ENCODE data around the gene INSYN2B. TPM values are rescaled to one million over a fixed set of nuclear protein-coding genes. Genes with fewer than 3 reads are reported as not detected.

The INSYN2B gene
- total and polyA plus RNA-seq, 7 experiments from 2014 or later = 0.08 to 0.12 TPM; not detected in 5

DNA sequence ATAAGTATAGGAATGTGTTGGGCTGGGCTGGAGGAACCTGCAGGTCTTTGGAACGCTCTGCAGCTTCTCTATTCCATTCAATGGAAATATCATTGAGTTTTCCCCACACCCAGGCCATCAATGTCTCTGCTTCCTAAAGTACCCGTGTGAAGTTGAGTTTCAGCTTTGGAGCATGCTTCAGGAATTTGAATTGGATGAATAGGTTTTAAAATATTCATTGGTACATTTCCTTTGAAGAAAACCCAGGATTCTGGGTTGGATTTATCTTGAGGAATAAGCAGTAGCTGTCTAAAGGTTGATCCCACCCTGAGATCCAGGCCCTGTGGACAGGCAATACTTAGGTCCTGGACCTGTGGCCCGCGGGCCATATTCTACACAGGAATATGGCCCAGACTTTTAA lies 37.3 kb downstream of the INSYN2B start:
- no peak overlapping the region for H3K4me3 ChIP-seq (ENCODE audit: low read length)
- Mint-ChIP-seq H3K9me3 (no peaks in the 10 kb centered on the region), H3K36me3 (peaks cover 8 to 41% (median 15%) of the 10 kb centered on the region in 5 donors), H3K27me3 (no peaks in the 10 kb centered on the region), H3K4me3 (no peak overlapping the region), H3K4me1 (peaks cover under 1 to 21% (median 9%) of the 10 kb centered on the region in 7 donors), H3K27ac (no peak overlapping the region)
- ChIA-PET POLR2A (no interaction called here), CTCF (no interaction called here)
- no peak for DNase-seq
- no peaks in the 10 kb centered on the region for H3K27me3 ChIP-seq (ENCODE audit: control insufficient read depth in 2 of 2, insufficient read depth in 2 of 2, low read length in 2 of 2)
- intact Hi-C loops (cut with micrococcal nuclease) = no loop called here
- no peaks in the 10 kb centered on the region for H3K9me3 ChIP-seq (ENCODE audit: control insufficient read depth in 2 of 3, low read length in 3 of 3)
- peaks cover 0 to 11% (median 0%) of the 10 kb centered on the region in 3 experiments for H3K36me3 ChIP-seq (ENCODE audit: control insufficient read depth in 2 of 3, insufficient read depth in 3 of 3, low read length in 3 of 3)
- no peak for ATAC-seq
- H3K27ac ChIP-seq (ENCODE audit: low read depth, low read length) = no peak overlapping the region
- no peaks in the 10 kb centered on the region for H3K4me1 ChIP-seq (ENCODE audit: control insufficient read depth in 2 of 2, insufficient read depth in 2 of 2, low read length in 2 of 2)

- ChIA-PET CTCF (no interaction called here), POLR2A (no interaction called here)
- Mint-ChIP-seq H3K36me3 (peaks cover 7 to 39% (median 17%) of the 10 kb centered on the region in 5 donors), H3K9me3 (no peaks in the 10 kb centered on the region), H3K27me3 (no peaks in the 10 kb centered on the region), H3K4me1 (peaks cover 0 to 21% (median 11%) of the 10 kb centered on the region in 7 donors), H3K27ac (peak overlapping the region in 2 of 9 donors; percentile 15 to 59), H3K4me3 (no peak overlapping the region)
- no peaks in the 10 kb centered on the region for H3K9me3 ChIP-seq (ENCODE audit: control insufficient read depth in 2 of 3, low read length in 3 of 3)
- no peak for ATAC-seq
- no peak overlapping the region for H3K27ac ChIP-seq (ENCODE audit: low read depth, low read length)
- no peak for DNase-seq
- H3K27me3 ChIP-seq (ENCODE audit: control insufficient read depth in 2 of 2, insufficient read depth in 2 of 2, low read length in 2 of 2) = no peaks in the 10 kb centered on the region
- H3K4me1 ChIP-seq (ENCODE audit: control insufficient read depth in 2 of 2, insufficient read depth in 2 of 2, low read length in 2 of 2) = no peaks in the 10 kb centered on the region
- intact Hi-C loops (cut with micrococcal nuclease) = no loop called here
- no peak overlapping the region for H3K4me3 ChIP-seq (ENCODE audit: low read length)
- peaks cover 0 to 11% (median 0%) of the 10 kb centered on the region in 3 experiments for H3K36me3 ChIP-seq (ENCODE audit: control insufficient read depth in 2 of 3, insufficient read depth in 3 of 3, low read length in 3 of 3)
Measured at GRCh38 chr5:169942181-169942580, 38.1 kb downstream of the INSYN2B start.

DNA sequence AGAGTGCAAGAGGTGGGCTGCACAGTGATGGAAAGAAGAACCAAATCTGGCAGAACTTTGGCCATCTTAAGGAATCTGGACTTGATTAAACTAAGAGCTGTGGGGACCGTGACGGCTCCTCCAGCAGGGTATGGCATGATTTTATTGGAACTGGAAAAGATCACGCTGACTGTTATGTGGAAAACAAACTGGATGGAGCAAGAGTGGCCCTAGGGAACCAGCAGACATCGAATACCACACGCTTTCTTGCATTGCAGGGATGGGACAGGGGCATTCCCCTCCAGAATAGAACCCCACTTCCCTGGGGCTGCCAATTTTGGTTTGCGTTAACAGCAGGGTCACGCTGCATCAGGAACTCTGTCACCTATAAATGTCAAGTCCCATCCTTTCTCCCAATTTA lies 38.8 kb downstream of the INSYN2B start:
- H3K9me3 Mint-ChIP-seq = no peaks in the 10 kb centered on the region
- Histone ChIP-seq H3K4me1 (ENCODE audit: control insufficient read depth in 2 of 2, insufficient read depth in 2 of 2, low read length in 2 of 2) (no peaks in the 10 kb centered on the region), H3K36me3 (ENCODE audit: control insufficient read depth in 2 of 3, insufficient read depth in 3 of 3, low read length in 3 of 3) (peaks cover 0 to 11% (median 0%) of the 10 kb centered on the region in 3 experiments), H3K27ac (ENCODE audit: low read depth, low read length) (no peak overlapping the region), H3K4me3 (ENCODE audit: low read length) (no peak overlapping the region), H3K9me3 (ENCODE audit: control insufficient read depth in 2 of 3, low read length in 3 of 3) (no peaks in the 10 kb centered on the region), H3K27me3 (ENCODE audit: control insufficient read depth in 2 of 2, insufficient read depth in 2 of 2, low read length in 2 of 2) (no peaks in the 10 kb centered on the region)
- peaks cover 0 to 18% (median 12%) of the 10 kb centered on the region in 7 donors for H3K4me1 Mint-ChIP-seq
- POLR2A ChIA-PET = no interaction called here
- ATAC-seq = no peak
- intact Hi-C loops (cut with micrococcal nuclease) = no loop called here
- no peaks in the 10 kb centered on the region for H3K27me3 Mint-ChIP-seq
- CTCF ChIA-PET = no interaction called here
- no peak overlapping the region for H3K4me3 Mint-ChIP-seq
- H3K27ac Mint-ChIP-seq = peak overlapping the region in 3 of 9 donors; percentile 13 to 59 (median 53)
- DNase-seq = no peak
- peaks cover 5 to 39% (median 18%) of the 10 kb centered on the region in 5 donors for H3K36me3 Mint-ChIP-seq

DNA sequence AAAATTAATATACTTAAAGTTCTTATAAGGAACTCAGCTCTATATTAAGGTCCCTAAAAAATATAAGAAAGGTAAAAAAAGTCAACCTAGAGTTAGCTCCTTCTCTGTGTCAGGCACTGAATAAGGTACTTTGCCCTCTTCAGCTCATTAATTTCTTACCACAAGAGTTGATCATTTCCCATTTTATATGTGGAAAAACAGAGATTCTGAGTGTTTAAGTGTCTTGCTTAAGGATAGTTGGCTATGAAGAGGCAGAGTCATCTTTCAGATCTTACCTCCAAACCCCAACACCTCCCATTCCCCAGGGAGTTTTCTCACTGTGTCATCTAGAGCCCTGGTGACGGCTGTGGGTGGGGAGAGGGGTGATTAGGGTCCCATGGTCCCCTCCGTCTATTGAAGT lies 40.6 kb downstream of the INSYN2B start:
- DNase-seq = no peak
- Histone ChIP-seq H3K27me3 (ENCODE audit: control insufficient read depth in 2 of 2, insufficient read depth in 2 of 2, low read length in 2 of 2) (no peaks in the 10 kb centered on the region), H3K4me3 (ENCODE audit: low read length) (no peak overlapping the region), H3K4me1 (ENCODE audit: control insufficient read depth in 2 of 2, insufficient read depth in 2 of 2, low read length in 2 of 2) (peaks cover 6 to 10% of the 10 kb centered on the region in 2 donors), H3K27ac (ENCODE audit: low read depth, low read length) (no peak overlapping the region), H3K36me3 (ENCODE audit: control insufficient read depth in 2 of 3, insufficient read depth in 3 of 3, low read length in 3 of 3) (peaks cover 0 to 11% (median 0%) of the 10 kb centered on the region in 3 experiments), H3K9me3 (ENCODE audit: control insufficient read depth in 2 of 3, low read length in 3 of 3) (no peaks in the 10 kb centered on the region)
- no peak for ATAC-seq
- peak overlapping the region in 1 of 9 donors; percentile 5 for H3K27ac Mint-ChIP-seq
- H3K27me3 Mint-ChIP-seq = no peaks in the 10 kb centered on the region
- peaks cover 0 to 42% (median 18%) of the 10 kb centered on the region in 5 donors for H3K36me3 Mint-ChIP-seq
- H3K4me3 Mint-ChIP-seq = no peak overlapping the region
- POLR2A ChIA-PET = no interaction called here
- H3K9me3 Mint-ChIP-seq = no peaks in the 10 kb centered on the region
- H3K4me1 Mint-ChIP-seq = peaks cover 16 to 31% (median 21%) of the 10 kb centered on the region in 7 donors
- CTCF ChIA-PET = no interaction called here
- intact Hi-C loops (cut with micrococcal nuclease) = no loop called here

- Histone ChIP-seq H3K27ac (ENCODE audit: low read depth, low read length) (no peak overlapping the region), H3K4me1 (ENCODE audit: control insufficient read depth in 2 of 2, insufficient read depth in 2 of 2, low read length in 2 of 2) (peaks cover 6 to 10% of the 10 kb centered on the region in 2 donors), H3K9me3 (ENCODE audit: control insufficient read depth in 2 of 3, low read length in 3 of 3) (no peaks in the 10 kb centered on the region), H3K27me3 (ENCODE audit: control insufficient read depth in 2 of 2, insufficient read depth in 2 of 2, low read length in 2 of 2) (no peaks in the 10 kb centered on the region), H3K4me3 (ENCODE audit: low read length) (no peak overlapping the region), H3K36me3 (ENCODE audit: control insufficient read depth in 2 of 3, insufficient read depth in 3 of 3, low read length in 3 of 3) (peaks cover 0 to 19% (median 0%) of the 10 kb centered on the region in 3 experiments)
- intact Hi-C loops (cut with micrococcal nuclease) = no loop called here
- ATAC-seq = no peak
- ChIA-PET POLR2A (no interaction called here), CTCF (no interaction called here)
- no peaks in the 10 kb centered on the region for H3K9me3 Mint-ChIP-seq
- H3K27ac Mint-ChIP-seq = no peak overlapping the region
- no peaks in the 10 kb centered on the region for H3K27me3 Mint-ChIP-seq
- H3K36me3 Mint-ChIP-seq = peaks cover 0 to 43% (median 18%) of the 10 kb centered on the region in 5 donors
- H3K4me3 Mint-ChIP-seq = no peak overlapping the region
- DNase-seq = no peak
- peaks cover 21 to 36% (median 33%) of the 10 kb centered on the region in 7 donors for H3K4me1 Mint-ChIP-seq
Measured at GRCh38 chr5:169938439-169938838, 41.9 kb downstream of the INSYN2B start.

- DNase-seq = no peak
- Mint-ChIP-seq H3K27ac (peak overlapping the region in 8 of 9 donors; percentile 2 to 61 (median 26)), H3K36me3 (peaks cover under 1 to 57% (median 25%) of the 10 kb centered on the region in 5 donors), H3K27me3 (no peaks in the 10 kb centered on the region), H3K4me1 (peaks cover 26 to 63% (median 59%) of the 10 kb centered on the region in 7 donors), H3K9me3 (peaks cover 0 to 2% (median 0%) of the 10 kb centered on the region in 11 donors), H3K4me3 (peak overlapping the region in 1 of 10 donors; percentile 7)
- ChIA-PET POLR2A (no interaction called here), CTCF (interaction anchor here (0.7 kb wide), 1 partner anchor 168 kb away, joined by 4 read pairs; no protein-coding TSS in a partner anchor)
- intact Hi-C loops (cut with micrococcal nuclease) = no loop called here
- H3K9me3 ChIP-seq (ENCODE audit: control insufficient read depth in 2 of 3, low read length in 3 of 3) = no peaks in the 10 kb centered on the region
- H3K36me3 ChIP-seq (ENCODE audit: control insufficient read depth in 2 of 3, insufficient read depth in 3 of 3, low read length in 3 of 3) = peaks cover 0 to 28% (median 0%) of the 10 kb centered on the region in 3 experiments
- no peak overlapping the region for H3K4me3 ChIP-seq (ENCODE audit: low read length)
- ATAC-seq = no peak
- H3K4me1 ChIP-seq (ENCODE audit: control insufficient read depth in 2 of 2, insufficient read depth in 2 of 2, low read length in 2 of 2) = peaks cover 6 to 10% of the 10 kb centered on the region in 2 donors
- no peaks in the 10 kb centered on the region for H3K27me3 ChIP-seq (ENCODE audit: control insufficient read depth in 2 of 2, insufficient read depth in 2 of 2, low read length in 2 of 2)
- H3K27ac ChIP-seq (ENCODE audit: low read depth, low read length) = no peak overlapping the region
Measured at GRCh38 chr5:169935762-169936161, 44.5 kb downstream of the INSYN2B start.

- peaks cover 26 to 69% (median 67%) of the 10 kb centered on the region in 7 donors for H3K4me1 Mint-ChIP-seq
- Histone ChIP-seq H3K27me3 (ENCODE audit: control insufficient read depth in 2 of 2, insufficient read depth in 2 of 2, low read length in 2 of 2) (no peaks in the 10 kb centered on the region), H3K9me3 (ENCODE audit: control insufficient read depth in 2 of 3, low read length in 3 of 3) (no peaks in the 10 kb centered on the region), H3K4me3 (ENCODE audit: low read length) (no peak overlapping the region), H3K36me3 (ENCODE audit: control insufficient read depth in 2 of 3, insufficient read depth in 3 of 3, low read length in 3 of 3) (peaks cover 0 to 26% (median 0%) of the 10 kb centered on the region in 3 experiments), H3K4me1 (ENCODE audit: control insufficient read depth in 2 of 2, insufficient read depth in 2 of 2, low read length in 2 of 2) (peaks cover 6 to 10% of the 10 kb centered on the region in 2 donors), H3K27ac (ENCODE audit: low read depth, low read length) (no peak overlapping the region)
- ATAC-seq = no peak
- no peaks in the 10 kb centered on the region for H3K27me3 Mint-ChIP-seq
- intact Hi-C loops (cut with micrococcal nuclease) = no loop called here
- H3K36me3 Mint-ChIP-seq = peaks cover 3 to 64% (median 25%) of the 10 kb centered on the region in 5 donors
- peak overlapping the region in 1 of 10 donors; percentile 7 for H3K4me3 Mint-ChIP-seq
- H3K9me3 Mint-ChIP-seq = peaks cover 0 to 4% (median 0%) of the 10 kb centered on the region in 11 donors
- no peak for DNase-seq
- ChIA-PET POLR2A (no interaction called here), CTCF (no interaction called here)
- peak overlapping the region in 5 of 9 donors; percentile 25 to 47 (median 26) for H3K27ac Mint-ChIP-seq
Measured at GRCh38 chr5:169934990-169935389, 45.3 kb downstream of the INSYN2B start.
